ENCODE data around the gene EZH1.
A peak's percentile ranks its signal among the peaks of the same experiment; 100 is the strongest.
"Not testable (repeated sequence)": the region's sequence is repeated elsewhere in the genome, so short reads cannot be mapped to it uniquely, and the experiment has no call there.

Gene EZH1

GRCh38 chr17:42772945-42773289 is 28.1 kb upstream of the EZH1 start:
- no peak for DNase-seq (ENCODE audit: low spot score)

- DNase-seq (ENCODE audit: low spot score), result not testable (repeated sequence)
These were observed 25.1 kb upstream of the EZH1 start for GRCh38 chr17:42769964-42770363.

GRCh38 chr17:42768006-42768405 is 23.2 kb upstream of the EZH1 start:
- not testable (repeated sequence) for DNase-seq (ENCODE audit: low spot score)

- DNase-seq (ENCODE audit: low spot score), result no peak
These were observed 22.7 kb upstream of the EZH1 start for GRCh38 chr17:42767512-42767911.

GRCh38 chr17:42766124-42766523 is 21.3 kb upstream of the EZH1 start:
- DNase-seq (ENCODE audit: low spot score), result no peak

GRCh38 chr17:42761638-42762037 is 16.8 kb upstream of the EZH1 start:
- no peak for DNase-seq (ENCODE audit: low spot score)

GRCh38 chr17:42760652-42761581 is 16.1 kb upstream of the EZH1 start, which contains the start of gene RAMP2:
Gene RAMP2, plus strand, starts transcription at chr17:42761227. Its CDS starts 35 bp downstream, at chr17:42761262.
- DNase-seq (ENCODE audit: low spot score), result peak; percentile 73

- DNase-seq (ENCODE audit: low spot score), result no peak
These were observed 15.3 kb upstream of the EZH1 start for GRCh38 chr17:42759982-42760651.

GRCh38 chr17:42754782-42755181 is 9.9 kb upstream of the EZH1 start:
- no peak for DNase-seq (ENCODE audit: low spot score)

GRCh38 chr17:42751628-42752027 is 6.8 kb upstream of the EZH1 start:
- DNase-seq (ENCODE audit: low spot score), result no peak

GRCh38 chr17:42750739-42751344 is 6.0 kb upstream of the EZH1 start:
- DNase-seq (ENCODE audit: low spot score), result no peak

GRCh38 chr17:42748908-42749798 is 4.3 kb upstream of the EZH1 start:
- DNase-seq (ENCODE audit: low spot score), result no peak

GRCh38 chr17:42748202-42748907 is 3.5 kb upstream of the EZH1 start:
- DNase-seq (ENCODE audit: low spot score), result no peak

GRCh38 chr17:42744283-42744805 is 496 bp downstream of the EZH1 start:
- peak; percentile 86 for DNase-seq (ENCODE audit: low spot score)

- DNase-seq (ENCODE audit: low spot score), result peak; percentile 30
These were observed 1.1 kb downstream of the EZH1 start for GRCh38 chr17:42743595-42744282.

- DNase-seq (ENCODE audit: low spot score), result not testable (repeated sequence)
These were observed 1.9 kb downstream of the EZH1 start for GRCh38 chr17:42742916-42743315.

- no peak for DNase-seq (ENCODE audit: low spot score)
These were observed 4.1 kb downstream of the EZH1 start for GRCh38 chr17:42740699-42741098.

- DNase-seq (ENCODE audit: low spot score), result no peak
These were observed 19.7 kb downstream of the EZH1 start for GRCh38 chr17:42725143-42725542.

- no peak for DNase-seq (ENCODE audit: low spot score)
These were observed 21.2 kb downstream of the EZH1 start for GRCh38 chr17:42723636-42724035.

- DNase-seq (ENCODE audit: low spot score), result peak; percentile 74
These were observed 23.8 kb downstream of the EZH1 start for GRCh38 chr17:42720996-42721583.
